Spinal cord (tissue), 10 donors: ENCODE results near the gene IL1RAPL2. TPM values are rescaled to one million over a fixed set of nuclear protein-coding genes. Genes with fewer than 3 reads are reported as not detected.
"Not testable (repeated sequence)": the region's sequence is repeated elsewhere in the genome, so short reads cannot be mapped to it uniquely, and the experiment has no call there.

Source experiments
- DNase-seq, 6 donors: peaks; one replicate each; pipeline versions ENCODE4 v3.0.0 to v3.0.0-alpha.2; 2013 to 2015; ENCODE audit warnings: low spot score in 6 of 6, low read depth in 4 of 6
- H3K27ac ChIP-seq: one replicate; pipeline ENCODE4 v1.5.1; 2013; ENCODE audit warnings: low read depth, low read length, control low read depth
- H3K27me3 ChIP-seq: one replicate; pipeline ENCODE4 v1.6.1; 2013; ENCODE audit warnings: low read length; ENCODE audit not compliant: control insufficient read depth, insufficient read depth
- H3K36me3 ChIP-seq: one replicate; pipeline ENCODE4 v1.6.1; 2013; ENCODE audit warnings: low read length; ENCODE audit not compliant: control insufficient read depth, insufficient read depth
- H3K4me1 ChIP-seq: one replicate; pipeline ENCODE4 v1.6.1; 2013; ENCODE audit warnings: low read length; ENCODE audit not compliant: control insufficient read depth, insufficient read depth
- H3K4me3 ChIP-seq: one replicate; pipeline ENCODE4 v1.5.1; 2013; ENCODE audit warnings: low read depth, low read length, control low read depth
- H3K9me3 ChIP-seq: one replicate; pipeline ENCODE4 v1.6.1; 2013; ENCODE audit warnings: low read length; ENCODE audit not compliant: control insufficient read depth, insufficient read depth
- WGBS: methylation state at CpG from one replicate; pipeline ENCODE4 v1.1.5; 2013; ENCODE audit warnings: missing lambda C conversion rate; ENCODE audit not compliant: insufficient coverage; 5-methylcytosine and 5-hydroxymethylcytosine counted together
- polyA plus RNA-seq, 2 donors: library from polyadenylated mRNA; unstranded; fragments of 120-200 nt; gene quantifications; one replicate each; pipeline ENCODE4 v1.2.1, GENCODE V29; 2013; ENCODE audit not compliant: insufficient read length in 2 of 2
- total RNA-seq, 2 donors: library from RNA; depleted of rRNA in 1 of 2; stranded (reverse); fragments of 120-200 nt in 1 of 2; fragments of >200 nt in 1 of 2; gene quantifications; one replicate each; pipeline versions ENCODE4 v1.2.3 to v1.2.4, GENCODE V29; 2013 to 2014
- donor health status: healthy.

The IL1RAPL2 gene
- total and polyA plus RNA-seq, 4 donors: 0.90 to 3.0 (median 1.3) TPM

DNA sequence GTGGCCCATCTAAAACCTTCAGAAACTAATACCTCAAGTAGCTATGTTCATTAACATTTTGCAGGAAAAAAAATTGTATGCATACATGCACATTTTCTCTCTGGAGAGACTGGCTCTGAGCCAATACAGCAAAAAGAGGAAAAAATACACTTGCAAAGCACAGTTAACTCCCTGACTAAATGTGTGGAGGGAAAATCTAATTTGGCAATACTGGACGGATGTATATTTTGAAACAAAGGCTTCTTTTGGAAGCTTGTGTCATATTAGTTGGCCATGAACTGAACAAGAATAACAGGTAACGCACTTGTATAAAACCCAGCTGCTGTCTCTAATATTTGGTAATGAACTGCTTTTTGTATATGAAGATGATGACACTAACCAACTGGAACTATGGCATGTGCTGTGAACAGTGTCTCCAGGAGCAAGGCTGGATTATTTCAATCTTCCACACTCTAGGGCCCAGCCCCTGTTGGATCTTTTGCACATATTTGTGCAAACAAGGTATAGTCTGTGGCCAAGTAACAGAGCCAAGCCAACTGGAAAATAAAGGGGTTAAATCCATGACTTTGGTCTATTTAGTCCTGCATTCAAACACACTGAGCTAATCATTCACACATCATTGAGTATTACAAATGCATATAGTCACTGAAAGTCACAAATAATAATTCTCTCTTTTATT lies 1188.4 kb downstream of the IL1RAPL2 start:
- Histone ChIP-seq H3K27me3 (peaks cover 10% of the 10 kb centered on the region), H3K9me3 (no peaks in the 10 kb centered on the region), H3K36me3 (no peaks in the 10 kb centered on the region), H3K4me1 (no peaks in the 10 kb centered on the region), H3K4me3 (no peak overlapping the region), H3K27ac (no peak overlapping the region)
- no peak for DNase-seq
- 61% methylated on average over 2 of the region's 2 CpGs for WGBS

DNA sequence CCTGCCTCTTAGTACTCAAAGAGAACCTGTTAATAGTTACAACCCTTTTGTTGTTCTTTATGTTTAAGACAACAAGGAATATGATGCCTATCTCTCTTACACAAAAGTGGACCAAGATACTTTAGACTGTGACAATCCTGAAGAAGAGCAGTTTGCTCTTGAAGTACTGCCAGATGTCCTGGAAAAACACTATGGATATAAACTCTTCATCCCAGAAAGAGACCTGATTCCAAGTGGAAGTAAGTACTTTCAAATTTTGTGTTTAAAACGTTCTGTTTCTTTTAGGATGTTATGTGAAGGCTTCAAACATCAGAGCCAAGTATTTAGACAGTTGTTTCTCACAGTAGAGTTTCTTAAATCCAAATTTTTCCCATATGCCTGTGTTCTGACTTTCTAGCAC lies 1189.1 kb downstream of the IL1RAPL2 start:
- no peaks in the 10 kb centered on the region for H3K4me1 ChIP-seq
- no peak overlapping the region for H3K27ac ChIP-seq
- DNase-seq: no peak
- WGBS: no CpG with 5 or more reads among the region's 1 CpG
- H3K9me3 ChIP-seq: no peaks in the 10 kb centered on the region
- H3K27me3 ChIP-seq: peaks cover 10% of the 10 kb centered on the region
- no peaks in the 10 kb centered on the region for H3K36me3 ChIP-seq
- H3K4me3 ChIP-seq: no peak overlapping the region

DNA sequence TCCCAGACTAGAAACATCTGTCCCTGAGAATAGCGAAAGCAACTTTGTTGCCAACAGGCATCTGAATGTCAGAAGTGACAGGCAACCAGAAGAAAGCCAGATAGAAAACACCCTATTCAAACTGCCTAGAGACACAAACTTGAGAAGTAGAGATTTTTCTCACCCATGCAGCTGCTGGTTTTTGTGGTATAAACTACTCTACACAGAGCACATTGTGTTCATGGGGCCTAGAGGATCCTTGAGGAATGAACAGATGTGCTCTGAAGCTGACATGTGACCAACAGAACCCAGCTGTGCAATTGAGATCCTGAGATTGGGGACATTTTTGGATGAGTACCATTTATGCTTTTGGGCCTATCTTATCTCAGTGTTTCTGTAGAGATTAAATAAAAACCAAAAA lies 1192.8 kb downstream of the IL1RAPL2 start:
- H3K27me3 ChIP-seq: peaks cover 5% of the 10 kb centered on the region
- 80% methylated on average over 1 of the region's 1 CpG for WGBS

DNA sequence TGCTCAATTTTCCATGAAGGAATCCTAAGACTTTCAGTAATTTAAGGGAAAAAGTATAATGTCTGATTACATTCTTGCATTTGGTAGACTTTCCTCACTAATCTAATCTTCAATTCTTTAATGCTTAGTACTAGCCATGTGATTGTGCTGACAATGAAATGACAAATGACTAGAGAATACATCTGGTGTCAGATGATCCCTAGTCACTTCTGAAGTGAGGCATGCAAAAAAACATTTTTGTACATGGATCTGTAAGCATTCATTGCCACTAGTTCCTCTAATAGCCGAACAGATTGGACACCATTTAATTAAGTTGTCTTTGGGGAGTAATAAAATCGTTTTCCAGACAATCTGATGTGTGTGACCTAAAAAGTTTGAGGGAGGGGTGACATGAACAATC lies 1193.6 kb downstream of the IL1RAPL2 start:
- H3K27me3 ChIP-seq: peaks cover 5% of the 10 kb centered on the region
- WGBS: no CpG with 5 or more reads among the region's 2 CpGs
- no peak overlapping the region for H3K4me3 ChIP-seq
- no peaks in the 10 kb centered on the region for H3K9me3 ChIP-seq
- no peaks in the 10 kb centered on the region for H3K4me1 ChIP-seq
- H3K27ac ChIP-seq: no peak overlapping the region
- no peaks in the 10 kb centered on the region for H3K36me3 ChIP-seq
- DNase-seq: peak in 1 of 6 donors; percentile 23

More for the DNA sequence above, 1192.8 kb downstream of the IL1RAPL2 start:
- Histone ChIP-seq H3K4me3 (no peak overlapping the region), H3K9me3 (no peaks in the 10 kb centered on the region), H3K4me1 (no peaks in the 10 kb centered on the region), H3K27ac (no peak overlapping the region), H3K36me3 (no peaks in the 10 kb centered on the region)
- DNase-seq: no peak

DNA sequence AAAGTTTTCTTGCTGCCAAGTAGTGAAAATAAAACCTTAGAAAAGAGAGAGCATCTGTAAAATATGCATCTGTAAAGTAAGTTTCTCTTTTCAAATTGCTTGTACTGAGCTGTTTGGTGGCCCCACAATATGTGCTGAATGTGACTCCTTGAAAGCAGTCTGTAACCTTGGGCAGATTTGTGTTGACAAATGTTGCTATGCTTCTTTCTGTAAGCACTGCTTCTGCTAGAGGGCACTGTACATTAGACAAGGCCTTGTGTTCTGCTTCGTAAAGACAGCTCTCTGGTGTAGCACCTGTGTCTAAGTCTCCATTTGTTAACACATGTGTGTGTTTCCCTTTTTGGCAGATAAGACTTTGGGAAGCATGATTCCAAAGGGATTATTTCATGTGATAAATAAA lies 1199.7 kb downstream of the IL1RAPL2 start:
- H3K36me3 ChIP-seq: no peaks in the 10 kb centered on the region
- 50% methylated on average over 1 of the region's 1 CpG for WGBS
- H3K27ac ChIP-seq: no peak overlapping the region
- H3K27me3 ChIP-seq: peaks cover 9% of the 10 kb centered on the region
- no peaks in the 10 kb centered on the region for H3K4me1 ChIP-seq
- no peak overlapping the region for H3K4me3 ChIP-seq
- DNase-seq: no peak
- no peaks in the 10 kb centered on the region for H3K9me3 ChIP-seq

DNA sequence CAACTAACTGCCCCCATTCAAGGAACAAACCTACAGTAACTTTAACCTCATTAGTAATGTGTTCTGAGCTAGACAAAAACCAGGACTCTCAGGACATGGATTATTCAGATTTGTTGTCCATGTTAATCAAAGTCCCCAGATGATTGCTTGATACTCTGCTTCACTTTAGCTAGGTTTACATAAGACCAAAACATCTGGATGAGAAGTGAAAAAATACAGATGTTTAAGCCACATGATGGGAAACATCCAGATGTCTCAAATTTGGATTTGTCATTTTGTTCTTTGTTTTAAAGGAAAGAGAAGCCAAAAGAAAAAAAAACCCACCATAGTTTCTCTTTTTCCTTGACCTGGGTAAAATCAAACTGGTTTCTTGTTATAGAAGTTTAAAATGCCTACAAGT lies 1207.8 kb downstream of the IL1RAPL2 start:
- no peak overlapping the region for H3K27ac ChIP-seq
- H3K4me3 ChIP-seq: no peak overlapping the region
- peaks cover 3% of the 10 kb centered on the region for H3K27me3 ChIP-seq
- H3K9me3 ChIP-seq: no peaks in the 10 kb centered on the region
- DNase-seq: no peak
- H3K36me3 ChIP-seq: no peaks in the 10 kb centered on the region
- no peaks in the 10 kb centered on the region for H3K4me1 ChIP-seq

DNA sequence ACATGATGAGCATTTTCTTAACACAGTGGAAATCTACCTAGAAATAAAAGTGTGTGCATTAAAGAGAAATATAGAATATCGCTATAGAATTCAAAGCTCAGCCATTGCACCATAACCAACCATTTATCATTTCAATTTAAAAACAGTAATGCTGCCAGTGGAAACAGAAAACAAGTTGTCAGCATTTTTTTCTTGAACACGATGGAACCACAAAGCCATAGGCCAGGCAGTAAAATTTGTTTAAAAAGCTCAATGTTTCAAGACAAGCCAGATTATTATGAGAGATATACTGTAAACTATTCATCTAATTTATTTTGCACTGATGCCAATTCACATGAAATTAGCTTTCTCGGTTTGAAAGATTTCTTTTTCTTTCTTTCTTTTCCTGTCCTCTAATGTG lies 1209.7 kb downstream of the IL1RAPL2 start:
- peaks cover 3% of the 10 kb centered on the region for H3K27me3 ChIP-seq
- no CpG with 5 or more reads among the region's 3 CpGs for WGBS

DNA sequence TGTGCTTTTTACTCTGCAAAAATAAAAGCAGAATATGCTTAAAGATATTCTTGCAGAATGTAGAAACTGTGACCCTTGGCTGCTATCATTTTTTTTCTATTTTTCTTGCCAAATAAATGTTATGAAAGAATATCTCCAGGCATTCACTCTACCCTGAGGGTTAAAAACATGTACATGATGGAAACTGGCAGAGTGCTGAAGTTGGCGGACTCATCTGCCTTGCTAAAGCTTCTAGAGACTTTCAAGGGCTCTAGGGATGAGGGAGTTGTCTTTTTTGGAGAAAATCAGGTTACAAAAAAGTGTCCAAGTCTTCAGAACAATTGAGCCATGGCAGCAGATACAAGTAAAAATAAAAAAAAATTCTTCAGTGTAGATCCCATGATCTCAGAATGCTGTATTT lies 1215.8 kb downstream of the IL1RAPL2 start:
- peaks cover 2% of the 10 kb centered on the region for H3K9me3 ChIP-seq
- no peak overlapping the region for H3K4me3 ChIP-seq
- WGBS: no CpG with 5 or more reads among the region's 1 CpG
- no peaks in the 10 kb centered on the region for H3K4me1 ChIP-seq
- H3K27ac ChIP-seq: no peak overlapping the region
- H3K36me3 ChIP-seq: no peaks in the 10 kb centered on the region
- no peaks in the 10 kb centered on the region for H3K27me3 ChIP-seq
- no peak for DNase-seq

More for the DNA sequence above, 1209.7 kb downstream of the IL1RAPL2 start:
- Histone ChIP-seq H3K9me3 (no peaks in the 10 kb centered on the region), H3K4me1 (no peaks in the 10 kb centered on the region), H3K27ac (no peak overlapping the region), H3K4me3 (no peak overlapping the region), H3K36me3 (no peaks in the 10 kb centered on the region)
- DNase-seq: no peak

DNA sequence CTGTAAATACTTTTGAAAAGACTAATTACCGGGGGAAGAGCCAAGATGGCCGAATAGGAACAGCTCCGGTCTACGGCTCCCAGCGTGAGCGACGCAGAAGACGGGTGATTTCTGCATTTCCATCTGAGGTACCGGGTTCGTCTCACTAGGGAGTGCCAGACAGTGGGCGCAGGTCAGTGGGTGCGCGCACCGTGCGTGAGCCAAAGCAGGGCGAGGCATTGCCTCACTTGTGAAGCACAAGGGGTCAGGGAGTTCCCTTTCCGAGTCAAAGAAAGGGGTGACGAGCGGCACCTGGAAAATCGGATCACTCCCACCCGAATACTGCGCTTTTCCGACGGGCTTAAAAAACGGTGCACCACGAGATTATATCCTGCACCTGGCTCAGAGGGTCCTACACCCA lies 1230.9 kb downstream of the IL1RAPL2 start:
- H3K9me3 ChIP-seq, H3K27me3 ChIP-seq, H3K27ac ChIP-seq, H3K4me3 ChIP-seq, H3K36me3 ChIP-seq, H3K4me1 ChIP-seq, DNase-seq: not testable (repeated sequence)
- 71% methylated on average over 24 of the region's 26 CpGs for WGBS

DNA sequence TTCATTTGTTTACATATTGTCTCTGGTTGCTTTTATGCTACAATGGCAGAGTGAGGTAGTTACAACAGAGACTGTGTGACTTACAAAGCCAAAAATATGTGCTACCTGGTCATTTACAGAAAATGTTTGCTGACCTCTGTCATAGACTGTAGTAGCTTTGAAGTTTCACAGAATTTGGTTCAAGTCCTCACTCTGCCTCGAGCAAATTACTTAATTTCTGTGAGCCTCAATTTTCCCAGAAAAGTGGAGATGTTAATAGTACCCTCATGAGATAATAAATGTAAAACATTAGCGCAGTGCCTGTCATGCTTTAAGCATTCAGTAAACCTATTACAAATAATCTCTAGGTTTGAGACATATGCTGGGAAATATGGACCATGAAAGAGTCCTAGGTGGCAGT lies 1237.9 kb downstream of the IL1RAPL2 start:
- no peaks in the 10 kb centered on the region for H3K36me3 ChIP-seq
- no peaks in the 10 kb centered on the region for H3K4me1 ChIP-seq
- WGBS: no CpG with 5 or more reads among the region's 2 CpGs
- no peak overlapping the region for H3K27ac ChIP-seq
- no peak overlapping the region for H3K4me3 ChIP-seq
- H3K27me3 ChIP-seq: no peaks in the 10 kb centered on the region
- no peak for DNase-seq
- H3K9me3 ChIP-seq: no peaks in the 10 kb centered on the region
